GM23338 (cell line): ENCODE measurements around the gene SP100. TPM values are rescaled to one million over a fixed set of nuclear protein-coding genes. Genes with fewer than 3 reads are reported as not detected.
A peak's percentile ranks its signal among the peaks of the same experiment; 100 is the strongest.

Source experiments
- ATAC-seq: fragments of 200-7000 bp; cut with Tn5 transposase; 3 replicates; pipeline ENCODE4 v1.9.1; 2020
- DNase-seq: peaks from one replicate; pipeline ENCODE4 v3.0.0-alpha.2; 2015; ENCODE audit warnings: low spot score
- H2AFZ ChIP-seq: fragments of 200-600 bp; sonication (generic); 2 replicates; pipeline ENCODE4 v1.8.0; 2016; ENCODE audit warnings: antibody characterized with exemption, mild to moderate bottlenecking, moderate library complexity
- H3F3A ChIP-seq: fragments of 200-600 bp; sonication (generic); replicated peaks from 2 replicates; pipeline ENCODE4 v1.8.0; 2017; ENCODE audit warnings: antibody characterized with exemption, mixed run types, low read depth
- H3K27ac ChIP-seq: fragments of 200-600 bp; sonication (generic); 2 replicates; pipeline ENCODE4 v1.6.1; 2016; ENCODE audit warnings: low read depth
- H3K27me3 ChIP-seq: fragments of 200-600 bp; sonication (generic); 2 replicates; pipeline ENCODE4 v1.8.0; 2016; ENCODE audit warnings: mild to moderate bottlenecking, mixed run types, moderate library complexity; ENCODE audit not compliant: insufficient read depth
- H3K36me3 ChIP-seq: fragments of 200-600 bp; sonication (generic); 2 replicates; pipeline ENCODE4 v1.8.0; 2016; ENCODE audit warnings: mild to moderate bottlenecking; ENCODE audit not compliant: insufficient read depth
- H3K4me1 ChIP-seq: fragments of 200-600 bp; sonication (generic); 2 replicates; pipeline ENCODE4 v1.8.0; 2016; ENCODE audit warnings: mild to moderate bottlenecking, moderate library complexity; ENCODE audit not compliant: insufficient read depth
- H3K4me2 ChIP-seq: fragments of 200-600 bp; sonication (generic); 2 replicates; pipeline ENCODE4 v1.7.1; 2017; ENCODE audit warnings: mixed run types
- H3K4me3 ChIP-seq: fragments of 200-600 bp; sonication (generic); 2 replicates; pipeline ENCODE4 v1.6.1; 2016; ENCODE audit warnings: mixed run types
- H3K79me2 ChIP-seq: fragments of 200-600 bp; sonication (generic); replicated peaks from 2 replicates; pipeline ENCODE4 v1.8.0; 2017; ENCODE audit warnings: mild to moderate bottlenecking; ENCODE audit not compliant: insufficient read depth
- H3K9me2 ChIP-seq: fragments of 200-600 bp; sonication (generic); 2 replicates; pipeline ENCODE4 v1.8.0; 2017; ENCODE audit not compliant: insufficient read depth
- H4K20me1 ChIP-seq: fragments of 200-600 bp; sonication (generic); replicated peaks from 2 replicates; pipeline ENCODE4 v1.8.0; 2017; ENCODE audit warnings: mild to moderate bottlenecking; ENCODE audit not compliant: insufficient read depth
- H3K27ac Mint-ChIP-seq: 2 replicates; pipeline ENCODE4 v1.8.0; 2020; ENCODE audit warnings: inconsistent platforms, mild to moderate bottlenecking, moderate library complexity, mixed read lengths
- H3K27me3 Mint-ChIP-seq: 3 replicates; pipeline ENCODE4 v1.8.0; 2022; ENCODE audit warnings: low read depth, mild to moderate bottlenecking, moderate library complexity, mixed read lengths, inconsistent platforms; ENCODE audit not compliant: insufficient read depth, poor library complexity
- H3K36me3 Mint-ChIP-seq: 3 replicates; pipeline ENCODE4 v1.8.0; 2021; ENCODE audit warnings: low read depth, mild to moderate bottlenecking, inconsistent platforms, moderate library complexity, mixed read lengths
- H3K4me1 Mint-ChIP-seq: 3 replicates; pipeline ENCODE4 v1.8.0; 2020; ENCODE audit warnings: mild to moderate bottlenecking, inconsistent platforms, mixed read lengths
- H3K4me3 Mint-ChIP-seq: 3 replicates; pipeline ENCODE4 v1.8.0; 2021; ENCODE audit warnings: moderate library complexity, mild to moderate bottlenecking, inconsistent platforms, mixed read lengths
- H3K9me3 Mint-ChIP-seq: 3 replicates; pipeline ENCODE4 v1.8.0; 2020; ENCODE audit warnings: moderate library complexity, mild to moderate bottlenecking, inconsistent platforms, mixed read lengths
- CREB1 ChIP-seq: fragments of 250-450 bp; sonication (Bioruptor Pico); IDR thresholded peaks from 2 replicates; pipeline ENCODE4 v1.5.0; 2020; ENCODE audit warnings: low read depth, mild to moderate bottlenecking, moderate library complexity
- CTCF ChIP-seq, 2 experiments: fragments of 200-600 bp in 1 of 2; sonication (generic) in 1 of 2; conservative IDR thresholded peaks; 2 replicates each; pipeline versions ENCODE4 v1.5.1 to v1.6.1; 2016 to 2017; ENCODE audit warnings: antibody characterized with exemption in 2 of 2, low read depth in 2 of 2, mild to moderate bottlenecking in 2 of 2, moderate library complexity in 1 of 2
- ETS1 ChIP-seq: IDR thresholded peaks from 2 replicates; pipeline ENCODE4 v1.6.1; 2016; ENCODE audit warnings: antibody characterized with exemption
- EZH2 ChIP-seq: fragments of 200-600 bp; sonication (generic); IDR thresholded peaks from one replicate; pipeline ENCODE4 v1.8.0; 2017; ENCODE audit warnings: antibody characterized with exemption, mild to moderate bottlenecking, low read depth; ENCODE audit not compliant: unreplicated experiment
- EZH2phosphoT487 ChIP-seq: fragments of 200-600 bp; sonication (generic); IDR thresholded peaks from one replicate; pipeline ENCODE4 v1.8.1; 2018; ENCODE audit warnings: antibody characterized with exemption; ENCODE audit not compliant: unreplicated experiment
- JUNB ChIP-seq: IDR thresholded peaks from one replicate; pipeline ENCODE4 v1.6.1; 2016; ENCODE audit warnings: antibody characterized with exemption; ENCODE audit not compliant: unreplicated experiment
- NANOG ChIP-seq: IDR thresholded peaks from 2 replicates; pipeline ENCODE4 v1.6.1; 2016; ENCODE audit warnings: antibody characterized with exemption, borderline replicate concordance
- STAT1 ChIP-seq: IDR thresholded peaks from one replicate; pipeline ENCODE4 v1.6.1; 2016; ENCODE audit warnings: antibody characterized with exemption; ENCODE audit not compliant: unreplicated experiment
- ZNF114 ChIP-seq: fragments of 250-450 bp; sonication (Bioruptor Pico); IDR thresholded peaks from 2 replicates; pipeline ENCODE4 v1.5.0; 2020; ENCODE audit warnings: mild to moderate bottlenecking, moderate library complexity
- ZNF331 ChIP-seq: fragments of 250-450 bp; sonication (Bioruptor Pico); IDR thresholded peaks from 2 replicates; pipeline ENCODE4 v1.5.0; 2020; ENCODE audit warnings: low read depth, mild to moderate bottlenecking, moderate library complexity
- polyA plus RNA-seq: library from polyadenylated mRNA; unstranded; fragments of >200 nt; fragmentation: Nextera tagmentation; extraction: Ambion mirVana; gene quantifications from 2 replicates; pipeline ENCODE4 v1.2.1, GENCODE V29; 2016
- total RNA-seq: library from RNA; depleted of rRNA; stranded (reverse); fragments of >200 nt; shearing (Covaris generic); gene quantifications from 2 replicates; pipeline ENCODE4 v1.2.3, GENCODE V29; 2014
- TF ChIP-seq, protein P1 (sequence below): IDR thresholded peaks from one replicate; pipeline ENCODE4 v1.6.1; 2018; ENCODE audit warnings: antibody characterized with exemption; ENCODE audit not compliant: unreplicated experiment
- TF ChIP-seq, protein P2 (sequence below): fragments of 250-450 bp; sonication (Bioruptor Pico); IDR thresholded peaks from 2 replicates; pipeline ENCODE4 v1.5.0; 2020; ENCODE audit warnings: mild to moderate bottlenecking, moderate library complexity

The SP100 gene
- total and polyA plus RNA-seq, 2 experiments from 2014 or later, result 0.44 to 0.73 TPM

DNA sequence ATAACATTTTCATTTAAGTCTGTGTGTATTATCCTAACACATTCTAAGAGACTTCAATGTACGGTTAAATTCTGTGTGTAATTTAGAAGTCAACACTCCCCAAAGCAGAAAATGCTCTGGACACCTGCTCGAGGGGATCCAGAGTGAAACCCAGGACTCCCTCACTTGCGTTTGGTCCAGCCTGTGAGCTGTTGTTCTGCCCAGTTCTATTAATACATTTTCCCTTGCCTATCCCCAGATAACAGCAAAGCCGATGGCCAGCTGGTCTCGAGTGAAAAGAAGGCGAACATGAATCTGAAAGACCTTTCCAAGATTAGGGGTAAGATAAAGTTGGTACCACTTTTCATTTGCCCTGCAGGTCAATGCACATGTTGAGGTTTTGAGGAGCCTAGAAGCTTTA is 31.0 kb upstream of the SP100 start:
- no peaks in the 10 kb centered on the region for H3K9me2 ChIP-seq
- no peaks in the 10 kb centered on the region for H3K4me1 ChIP-seq
- no peak for TF ChIP-seq STAT1
- no peak for TF ChIP-seq EZH2phosphoT487
- no peak for TF ChIP-seq CREB1 (CRISPR knock-in tag)
- no peak for TF ChIP-seq ZNF114 (CRISPR knock-in tag)
- TF ChIP-seq, protein P1, sequence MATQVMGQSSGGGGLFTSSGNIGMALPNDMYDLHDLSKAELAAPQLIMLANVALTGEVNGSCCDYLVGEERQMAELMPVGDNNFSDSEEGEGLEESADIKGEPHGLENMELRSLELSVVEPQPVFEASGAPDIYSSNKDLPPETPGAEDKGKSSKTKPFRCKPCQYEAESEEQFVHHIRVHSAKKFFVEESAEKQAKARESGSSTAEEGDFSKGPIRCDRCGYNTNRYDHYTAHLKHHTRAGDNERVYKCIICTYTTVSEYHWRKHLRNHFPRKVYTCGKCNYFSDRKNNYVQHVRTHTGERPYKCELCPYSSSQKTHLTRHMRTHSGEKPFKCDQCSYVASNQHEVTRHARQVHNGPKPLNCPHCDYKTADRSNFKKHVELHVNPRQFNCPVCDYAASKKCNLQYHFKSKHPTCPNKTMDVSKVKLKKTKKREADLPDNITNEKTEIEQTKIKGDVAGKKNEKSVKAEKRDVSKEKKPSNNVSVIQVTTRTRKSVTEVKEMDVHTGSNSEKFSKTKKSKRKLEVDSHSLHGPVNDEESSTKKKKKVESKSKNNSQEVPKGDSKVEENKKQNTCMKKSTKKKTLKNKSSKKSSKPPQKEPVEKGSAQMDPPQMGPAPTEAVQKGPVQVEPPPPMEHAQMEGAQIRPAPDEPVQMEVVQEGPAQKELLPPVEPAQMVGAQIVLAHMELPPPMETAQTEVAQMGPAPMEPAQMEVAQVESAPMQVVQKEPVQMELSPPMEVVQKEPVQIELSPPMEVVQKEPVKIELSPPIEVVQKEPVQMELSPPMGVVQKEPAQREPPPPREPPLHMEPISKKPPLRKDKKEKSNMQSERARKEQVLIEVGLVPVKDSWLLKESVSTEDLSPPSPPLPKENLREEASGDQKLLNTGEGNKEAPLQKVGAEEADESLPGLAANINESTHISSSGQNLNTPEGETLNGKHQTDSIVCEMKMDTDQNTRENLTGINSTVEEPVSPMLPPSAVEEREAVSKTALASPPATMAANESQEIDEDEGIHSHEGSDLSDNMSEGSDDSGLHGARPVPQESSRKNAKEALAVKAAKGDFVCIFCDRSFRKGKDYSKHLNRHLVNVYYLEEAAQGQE, result no peak
- no peak for TF ChIP-seq ETS1
- TF ChIP-seq CTCF (conservative IDR thresholded peaks at IDR 0.05; ENCODE audit: low read depth in 2 of 2), result no peak
- no peak for TF ChIP-seq EZH2
- TF ChIP-seq JUNB, result no peak
- TF ChIP-seq ZNF331 (CRISPR knock-in tag), result no peak
- TF ChIP-seq NANOG, result no peak
- TF ChIP-seq, protein P2, sequence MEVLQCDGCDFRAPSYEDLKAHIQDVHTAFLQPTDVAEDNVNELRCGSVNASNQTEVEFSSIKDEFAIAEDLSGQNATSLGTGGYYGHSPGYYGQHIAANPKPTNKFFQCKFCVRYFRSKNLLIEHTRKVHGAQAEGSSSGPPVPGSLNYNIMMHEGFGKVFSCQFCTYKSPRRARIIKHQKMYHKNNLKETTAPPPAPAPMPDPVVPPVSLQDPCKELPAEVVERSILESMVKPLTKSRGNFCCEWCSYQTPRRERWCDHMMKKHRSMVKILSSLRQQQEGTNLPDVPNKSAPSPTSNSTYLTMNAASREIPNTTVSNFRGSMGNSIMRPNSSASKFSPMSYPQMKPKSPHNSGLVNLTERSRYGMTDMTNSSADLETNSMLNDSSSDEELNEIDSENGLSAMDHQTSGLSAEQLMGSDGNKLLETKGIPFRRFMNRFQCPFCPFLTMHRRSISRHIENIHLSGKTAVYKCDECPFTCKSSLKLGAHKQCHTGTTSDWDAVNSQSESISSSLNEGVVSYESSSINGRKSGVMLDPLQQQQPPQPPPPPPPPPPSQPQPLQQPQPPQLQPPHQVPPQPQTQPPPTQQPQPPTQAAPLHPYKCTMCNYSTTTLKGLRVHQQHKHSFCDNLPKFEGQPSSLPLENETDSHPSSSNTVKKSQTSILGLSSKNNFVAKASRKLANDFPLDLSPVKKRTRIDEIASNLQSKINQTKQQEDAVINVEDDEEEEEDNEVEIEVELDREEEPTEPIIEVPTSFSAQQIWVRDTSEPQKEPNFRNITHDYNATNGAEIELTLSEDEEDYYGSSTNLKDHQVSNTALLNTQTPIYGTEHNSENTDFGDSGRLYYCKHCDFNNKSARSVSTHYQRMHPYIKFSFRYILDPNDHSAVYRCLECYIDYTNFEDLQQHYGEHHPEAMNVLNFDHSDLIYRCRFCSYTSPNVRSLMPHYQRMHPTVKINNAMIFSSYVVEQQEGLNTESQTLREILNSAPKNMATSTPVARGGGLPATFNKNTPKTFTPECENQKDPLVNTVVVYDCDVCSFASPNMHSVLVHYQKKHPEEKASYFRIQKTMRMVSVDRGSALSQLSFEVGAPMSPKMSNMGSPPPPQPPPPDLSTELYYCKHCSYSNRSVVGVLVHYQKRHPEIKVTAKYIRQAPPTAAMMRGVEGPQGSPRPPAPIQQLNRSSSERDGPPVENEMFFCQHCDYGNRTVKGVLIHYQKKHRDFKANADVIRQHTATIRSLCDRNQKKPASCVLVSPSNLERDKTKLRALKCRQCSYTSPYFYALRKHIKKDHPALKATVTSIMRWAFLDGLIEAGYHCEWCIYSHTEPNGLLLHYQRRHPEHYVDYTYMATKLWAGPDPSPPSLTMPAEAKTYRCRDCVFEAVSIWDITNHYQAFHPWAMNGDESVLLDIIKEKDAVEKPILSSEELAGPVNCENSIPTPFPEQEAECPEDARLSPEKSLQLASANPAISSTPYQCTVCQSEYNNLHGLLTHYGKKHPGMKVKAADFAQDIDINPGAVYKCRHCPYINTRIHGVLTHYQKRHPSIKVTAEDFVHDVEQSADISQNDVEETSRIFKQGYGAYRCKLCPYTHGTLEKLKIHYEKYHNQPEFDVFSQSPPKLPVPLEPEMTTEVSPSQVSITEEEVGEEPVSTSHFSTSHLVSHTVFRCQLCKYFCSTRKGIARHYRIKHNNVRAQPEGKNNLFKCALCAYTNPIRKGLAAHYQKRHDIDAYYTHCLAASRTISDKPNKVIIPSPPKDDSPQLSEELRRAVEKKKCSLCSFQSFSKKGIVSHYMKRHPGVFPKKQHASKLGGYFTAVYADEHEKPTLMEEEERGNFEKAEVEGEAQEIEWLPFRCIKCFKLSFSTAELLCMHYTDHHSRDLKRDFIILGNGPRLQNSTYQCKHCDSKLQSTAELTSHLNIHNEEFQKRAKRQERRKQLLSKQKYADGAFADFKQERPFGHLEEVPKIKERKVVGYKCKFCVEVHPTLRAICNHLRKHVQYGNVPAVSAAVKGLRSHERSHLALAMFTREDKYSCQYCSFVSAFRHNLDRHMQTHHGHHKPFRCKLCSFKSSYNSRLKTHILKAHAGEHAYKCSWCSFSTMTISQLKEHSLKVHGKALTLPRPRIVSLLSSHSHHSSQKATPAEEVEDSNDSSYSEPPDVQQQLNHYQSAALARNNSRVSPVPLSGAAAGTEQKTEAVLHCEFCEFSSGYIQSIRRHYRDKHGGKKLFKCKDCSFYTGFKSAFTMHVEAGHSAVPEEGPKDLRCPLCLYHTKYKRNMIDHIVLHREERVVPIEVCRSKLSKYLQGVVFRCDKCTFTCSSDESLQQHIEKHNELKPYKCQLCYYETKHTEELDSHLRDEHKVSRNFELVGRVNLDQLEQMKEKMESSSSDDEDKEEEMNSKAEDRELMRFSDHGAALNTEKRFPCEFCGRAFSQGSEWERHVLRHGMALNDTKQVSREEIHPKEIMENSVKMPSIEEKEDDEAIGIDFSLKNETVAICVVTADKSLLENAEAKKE (CRISPR knock-in tag), result no peak
- H4K20me1 ChIP-seq, result no peaks in the 10 kb centered on the region; the same call in 1 of the 2 replicates
- no peaks in the 10 kb centered on the region for H3F3A ChIP-seq
- ATAC-seq, result no peak
- Mint-ChIP-seq H3K36me3 (no peaks in the 10 kb centered on the region), H3K9me3 (no peaks in the 10 kb centered on the region), H3K27me3 (no peaks in the 10 kb centered on the region), H3K27ac (no peak overlapping the region), H3K4me1 (no peaks in the 10 kb centered on the region), H3K4me3 (no peak overlapping the region)
- no peak overlapping the region for H3K27ac ChIP-seq
- H3K4me3 ChIP-seq, result no peak overlapping the region
- H3K27me3 ChIP-seq, result no peaks in the 10 kb centered on the region
- no peak overlapping the region for H3K4me2 ChIP-seq
- H2AFZ ChIP-seq, result 0 out of 2 replicates have a peak overlapping the region, but pooled peaks have one; percentile 10
- H3K36me3 ChIP-seq, result no peaks in the 10 kb centered on the region
- no peaks in the 10 kb centered on the region for H3K79me2 ChIP-seq
- no peak for DNase-seq
